NCI-H226 (cell line): ENCODE results near the gene HJURP.
"Not testable (repeated sequence)": the region's sequence is repeated elsewhere in the genome, so short reads cannot be mapped to it uniquely, and the experiment has no call there.

Experiments used
- DNase-seq: peaks from one replicate; pipeline ENCODE4 v3.0.0-alpha.2; 2015

HJURP gene, protein sequence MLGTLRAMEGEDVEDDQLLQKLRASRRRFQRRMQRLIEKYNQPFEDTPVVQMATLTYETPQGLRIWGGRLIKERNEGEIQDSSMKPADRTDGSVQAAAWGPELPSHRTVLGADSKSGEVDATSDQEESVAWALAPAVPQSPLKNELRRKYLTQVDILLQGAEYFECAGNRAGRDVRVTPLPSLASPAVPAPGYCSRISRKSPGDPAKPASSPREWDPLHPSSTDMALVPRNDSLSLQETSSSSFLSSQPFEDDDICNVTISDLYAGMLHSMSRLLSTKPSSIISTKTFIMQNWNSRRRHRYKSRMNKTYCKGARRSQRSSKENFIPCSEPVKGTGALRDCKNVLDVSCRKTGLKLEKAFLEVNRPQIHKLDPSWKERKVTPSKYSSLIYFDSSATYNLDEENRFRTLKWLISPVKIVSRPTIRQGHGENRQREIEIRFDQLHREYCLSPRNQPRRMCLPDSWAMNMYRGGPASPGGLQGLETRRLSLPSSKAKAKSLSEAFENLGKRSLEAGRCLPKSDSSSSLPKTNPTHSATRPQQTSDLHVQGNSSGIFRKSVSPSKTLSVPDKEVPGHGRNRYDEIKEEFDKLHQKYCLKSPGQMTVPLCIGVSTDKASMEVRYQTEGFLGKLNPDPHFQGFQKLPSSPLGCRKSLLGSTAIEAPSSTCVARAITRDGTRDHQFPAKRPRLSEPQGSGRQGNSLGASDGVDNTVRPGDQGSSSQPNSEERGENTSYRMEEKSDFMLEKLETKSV

DNA sequence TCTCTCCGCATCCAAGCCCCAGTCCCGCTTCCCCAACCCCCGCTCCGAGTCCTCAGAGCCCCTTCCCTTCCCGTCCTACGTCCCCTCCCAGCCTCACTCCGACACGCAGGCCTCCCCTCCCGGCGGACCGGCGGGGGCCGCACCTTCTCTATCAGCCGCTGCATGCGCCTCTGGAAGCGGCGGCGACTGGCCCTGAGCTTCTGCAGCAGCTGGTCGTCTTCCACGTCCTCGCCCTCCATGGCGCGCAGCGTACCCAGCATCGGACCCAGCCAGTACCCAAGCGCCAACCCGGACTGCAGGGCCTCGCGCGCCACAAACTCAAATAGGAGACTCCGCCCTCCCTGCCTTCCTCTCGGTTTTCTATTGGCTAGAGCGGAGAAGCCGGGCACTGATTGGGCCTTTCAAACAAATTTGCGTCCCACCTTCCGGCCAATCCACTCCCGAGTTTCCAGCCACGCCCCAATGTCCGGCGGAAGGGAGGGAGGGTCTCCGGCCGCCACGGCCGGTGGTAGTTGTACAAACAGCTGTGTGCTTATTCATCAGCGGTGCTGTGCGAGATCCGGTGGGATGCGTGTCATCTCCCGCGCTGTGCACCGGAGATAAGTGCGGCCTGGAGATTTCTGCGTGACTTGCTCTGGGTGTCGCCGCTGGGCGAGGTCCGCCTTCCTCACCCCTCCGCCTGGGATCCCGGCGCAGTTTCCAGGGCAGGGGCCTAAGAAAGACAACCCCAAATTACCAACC, at the start of gene HJURP:
Gene HJURP (minus strand): TSS at position 295 of the 741 bp plus-strand sequence. CDS start 35 bp downstream, at position 260.
- peak; percentile 92 for DNase-seq

DNA sequence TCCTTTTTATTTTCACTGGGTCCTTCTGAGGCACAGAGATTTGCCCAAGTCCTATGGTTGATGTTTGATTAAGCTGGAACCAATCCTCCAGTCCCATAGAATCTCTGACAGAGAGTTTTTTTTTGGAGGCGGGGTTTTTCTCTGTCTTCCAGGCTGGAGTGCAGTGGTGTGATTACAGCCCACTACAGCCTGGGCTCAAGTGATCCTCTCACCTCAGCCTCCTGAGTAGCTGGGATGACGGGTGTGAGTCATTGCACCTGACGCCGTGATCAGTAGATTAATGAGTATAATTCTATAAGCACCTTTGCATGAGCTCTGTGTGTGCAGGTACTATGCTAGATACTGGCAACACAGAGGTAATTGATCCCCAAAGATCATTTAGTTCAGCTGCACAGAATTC, 47.5 kb upstream of the HJURP start:
- no peak for DNase-seq

DNA sequence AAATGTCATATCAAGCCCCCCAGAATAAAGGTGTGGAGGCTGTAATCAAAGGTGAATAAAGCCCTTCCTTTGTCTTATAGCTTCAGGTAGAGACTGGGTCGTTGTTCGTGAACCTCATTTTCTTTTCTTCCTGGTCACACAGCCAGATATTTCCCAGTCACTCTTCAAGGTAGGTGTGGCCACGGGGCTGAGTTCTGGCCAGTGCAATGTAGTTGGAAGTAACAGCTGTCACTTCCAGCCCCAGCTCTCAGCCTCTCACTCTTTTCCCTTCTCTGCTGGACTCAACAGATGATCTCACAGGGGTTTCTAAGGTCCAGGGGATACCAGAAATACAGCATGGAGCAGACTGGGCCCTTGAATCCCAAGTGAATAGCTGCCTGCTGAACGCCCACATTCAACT, 47.0 kb upstream of the HJURP start:
- DNase-seq, result no peak

DNA sequence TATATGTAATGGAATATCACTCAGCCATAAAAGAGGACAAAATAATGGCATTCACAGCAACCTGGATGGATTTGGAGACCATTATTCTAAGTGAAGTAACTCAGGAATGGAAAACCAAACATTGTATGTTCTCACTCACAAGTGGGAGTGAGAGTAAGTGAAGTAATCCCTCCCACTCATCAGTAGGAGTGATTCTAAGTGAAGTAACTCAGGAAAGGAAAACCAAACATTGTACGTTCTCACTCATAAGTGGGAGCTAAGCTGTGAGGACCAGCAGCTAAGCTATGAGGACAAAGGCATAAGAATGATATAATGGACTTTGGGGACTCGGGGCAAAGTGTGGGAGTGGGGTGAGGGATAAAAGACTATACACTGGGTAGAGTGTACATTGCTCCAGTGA, 41.9 kb upstream of the HJURP start:
- peak; percentile 15 for DNase-seq

DNA sequence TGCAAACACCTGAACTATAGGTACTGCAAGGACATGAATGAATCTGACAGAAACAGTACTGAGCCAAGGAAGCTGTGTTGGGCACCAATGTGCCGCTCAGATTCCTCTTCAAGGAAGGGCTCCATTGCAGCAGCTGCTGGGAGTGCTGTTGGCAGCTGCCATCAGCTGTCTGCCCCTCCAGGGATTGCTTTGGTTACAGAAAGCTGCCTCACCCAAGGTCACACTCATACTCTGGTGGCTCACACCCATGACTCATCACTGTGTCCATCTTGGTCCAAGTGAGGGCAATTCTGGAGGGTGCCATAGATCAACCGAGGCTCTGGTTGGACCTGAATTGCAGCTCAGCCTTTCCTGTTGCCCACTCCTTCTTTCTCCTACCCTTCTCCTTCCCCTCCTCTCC, 38.5 kb upstream of the HJURP start:
- no peak for DNase-seq

DNA sequence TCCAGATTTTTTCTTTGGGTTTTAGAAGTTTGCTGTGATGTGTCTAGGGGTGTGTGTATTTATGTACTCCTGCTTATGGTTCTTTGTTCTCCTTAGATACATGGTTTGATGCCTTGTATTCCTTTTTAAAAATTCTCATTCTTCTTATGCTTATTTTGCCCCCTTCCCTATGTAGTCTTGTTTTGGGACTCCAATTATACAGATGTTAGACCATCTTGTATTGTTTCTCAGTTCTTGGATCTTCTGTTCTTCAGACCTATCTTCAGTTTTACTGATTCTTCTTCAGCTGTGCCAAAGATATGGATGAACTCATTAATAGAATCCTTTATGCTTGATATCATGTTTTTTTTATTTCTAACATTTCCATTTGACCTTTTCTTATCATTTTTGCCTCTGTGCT, 28.0 kb upstream of the HJURP start:
- no peak for DNase-seq

DNA sequence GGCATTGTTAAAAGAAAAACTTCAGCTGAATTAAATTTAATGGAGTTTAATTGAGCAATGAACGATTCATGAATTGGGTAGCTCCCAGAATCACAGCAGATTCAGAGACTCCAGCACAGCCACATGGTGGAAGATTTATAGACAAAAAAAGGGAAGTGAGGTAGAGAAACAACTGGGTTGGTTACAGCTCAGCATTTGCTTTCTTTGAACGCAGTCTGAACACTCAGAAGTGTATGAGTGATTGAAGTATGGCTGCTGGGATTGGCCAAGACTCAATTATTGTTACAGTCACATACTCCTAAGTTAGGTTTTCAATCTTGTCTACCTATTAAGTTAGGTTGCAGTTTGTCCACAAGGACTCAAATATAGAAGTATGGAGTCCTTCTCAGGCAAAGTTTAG, 17.8 kb upstream of the HJURP start:
- not testable (repeated sequence) for DNase-seq

DNA sequence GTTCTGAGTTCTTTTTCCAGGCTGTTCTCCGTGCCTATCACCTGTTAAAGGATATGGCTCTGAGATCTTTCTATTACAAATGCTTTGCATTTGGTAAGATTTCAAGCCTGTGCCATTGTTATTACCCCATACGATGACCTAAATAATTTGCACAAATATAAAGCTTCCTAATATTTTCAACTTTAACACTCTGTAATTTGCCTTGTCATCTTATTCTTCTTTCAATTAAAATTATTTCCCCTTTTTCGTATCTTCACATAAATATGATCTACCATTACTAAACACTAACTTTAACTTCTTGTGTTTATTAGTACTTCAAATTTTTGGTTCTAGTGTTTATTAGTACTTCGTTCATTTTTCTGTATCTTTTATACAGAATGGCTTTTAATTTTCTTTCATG, 17.1 kb upstream of the HJURP start:
- no peak for DNase-seq

DNA sequence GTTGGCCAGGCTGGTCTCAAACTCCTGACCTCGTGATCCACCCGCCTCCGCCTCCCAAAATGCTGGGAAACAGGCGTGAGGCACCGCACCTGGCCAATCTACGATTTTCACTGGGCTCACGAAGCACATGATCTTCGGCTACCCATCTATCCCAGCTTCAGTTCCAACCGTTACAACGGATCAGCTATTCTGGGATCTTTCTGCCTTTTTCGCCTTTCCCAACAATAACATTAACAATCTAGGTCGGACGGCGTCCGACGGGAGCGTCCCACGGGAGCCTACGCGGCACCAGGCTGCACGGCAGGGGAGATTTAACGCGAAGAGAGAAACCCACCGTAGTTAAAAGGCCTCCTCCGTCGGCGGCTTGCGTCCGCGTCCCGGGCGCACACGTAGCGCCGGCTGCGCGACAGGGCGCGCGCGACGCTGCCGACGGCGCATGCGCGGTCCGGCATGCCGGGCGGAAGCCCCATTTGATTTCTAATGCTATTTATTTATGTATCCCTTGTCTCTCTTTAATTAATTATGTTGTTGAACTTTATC, 13.7 kb upstream of the HJURP start, which contains the start of gene MSL3B:
Gene MSL3B (minus strand): TSS at position 394 of the 540 bp plus-strand sequence.
- DNase-seq, result peak; percentile 10

DNA sequence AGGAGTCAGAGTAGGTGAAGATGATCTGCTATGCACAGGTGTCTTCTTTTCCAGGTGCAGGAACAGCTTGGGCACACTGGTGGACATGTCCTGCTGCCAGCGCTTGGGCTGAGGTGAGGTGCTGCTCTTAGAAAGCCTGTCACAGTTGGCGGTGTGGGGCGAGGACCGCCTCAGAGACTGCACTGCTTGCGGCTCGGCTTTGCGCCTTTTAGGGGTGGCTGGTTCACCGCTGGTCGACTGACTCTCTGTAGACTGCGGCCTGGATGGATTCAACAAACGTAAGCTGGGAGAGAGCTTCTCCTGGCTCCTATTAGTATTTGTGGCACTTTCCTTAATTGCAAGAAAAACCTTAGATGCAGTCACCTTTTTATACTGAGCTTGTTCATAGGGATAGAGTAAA, 12.1 kb upstream of the HJURP start:
- DNase-seq, result no peak

DNA sequence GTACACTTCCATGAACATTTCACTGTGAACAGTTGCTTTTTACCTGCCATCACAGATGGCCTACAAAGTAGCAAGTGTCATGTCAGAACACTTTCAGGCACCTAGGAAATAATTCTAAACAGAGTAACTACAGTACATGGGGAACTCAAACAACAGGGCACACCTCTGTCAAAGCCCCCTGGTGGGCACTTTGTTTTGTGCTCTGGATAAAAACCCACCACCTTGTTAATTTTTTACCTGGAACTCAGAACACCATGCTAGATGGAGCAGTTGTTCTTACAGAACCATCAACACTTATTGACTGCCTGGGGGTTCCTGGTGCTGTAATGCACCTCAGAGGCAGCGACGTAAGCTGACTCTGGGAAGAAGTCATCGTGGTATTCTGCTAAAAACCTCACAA, 11.5 kb upstream of the HJURP start:
- DNase-seq, result no peak

DNA sequence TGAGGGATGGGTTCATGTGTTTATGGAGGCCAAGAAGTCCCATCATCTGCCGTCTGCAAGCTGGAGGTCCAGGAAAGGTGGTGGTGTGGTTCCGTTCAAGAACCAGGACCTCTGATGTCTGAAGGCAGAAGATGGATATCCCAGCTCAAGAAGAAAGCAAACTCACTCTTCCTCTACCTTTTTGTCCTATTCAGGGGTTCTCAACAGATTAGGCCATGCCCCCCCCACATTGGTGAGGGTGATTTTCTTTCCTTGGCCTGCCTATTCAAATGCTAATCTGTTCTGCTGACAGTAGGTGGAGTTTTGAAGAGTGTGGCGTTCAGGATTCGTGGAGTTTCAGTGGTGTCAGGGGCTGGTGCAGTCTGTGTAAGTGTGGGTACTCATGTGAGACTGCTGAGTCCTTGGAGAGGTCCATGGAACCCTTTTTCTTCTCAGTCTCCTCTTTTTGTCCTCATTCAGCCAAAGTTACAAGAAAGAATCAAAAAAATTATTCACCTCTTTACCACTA, 8.0 kb upstream of the HJURP start:
- DNase-seq, result no peak

DNA sequence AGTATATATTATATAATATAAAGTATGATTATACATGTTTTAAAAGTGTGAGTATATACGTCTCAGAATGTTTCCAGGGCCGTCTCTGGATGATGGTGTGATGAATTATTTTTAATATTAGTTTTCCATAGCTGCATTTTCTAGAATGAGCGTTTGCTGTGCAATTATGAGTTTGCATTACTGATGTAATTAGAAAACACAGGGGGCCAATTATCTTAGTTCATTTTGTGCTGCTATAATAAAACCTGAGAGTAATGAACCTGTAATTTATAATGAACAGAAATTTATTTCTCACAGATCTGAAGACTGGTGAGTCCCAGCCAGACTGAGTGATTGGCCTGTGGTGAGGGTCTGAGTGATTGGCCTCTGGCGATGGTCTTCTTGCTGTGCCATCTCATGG, 4.0 kb upstream of the HJURP start:
- DNase-seq, result no peak

DNA sequence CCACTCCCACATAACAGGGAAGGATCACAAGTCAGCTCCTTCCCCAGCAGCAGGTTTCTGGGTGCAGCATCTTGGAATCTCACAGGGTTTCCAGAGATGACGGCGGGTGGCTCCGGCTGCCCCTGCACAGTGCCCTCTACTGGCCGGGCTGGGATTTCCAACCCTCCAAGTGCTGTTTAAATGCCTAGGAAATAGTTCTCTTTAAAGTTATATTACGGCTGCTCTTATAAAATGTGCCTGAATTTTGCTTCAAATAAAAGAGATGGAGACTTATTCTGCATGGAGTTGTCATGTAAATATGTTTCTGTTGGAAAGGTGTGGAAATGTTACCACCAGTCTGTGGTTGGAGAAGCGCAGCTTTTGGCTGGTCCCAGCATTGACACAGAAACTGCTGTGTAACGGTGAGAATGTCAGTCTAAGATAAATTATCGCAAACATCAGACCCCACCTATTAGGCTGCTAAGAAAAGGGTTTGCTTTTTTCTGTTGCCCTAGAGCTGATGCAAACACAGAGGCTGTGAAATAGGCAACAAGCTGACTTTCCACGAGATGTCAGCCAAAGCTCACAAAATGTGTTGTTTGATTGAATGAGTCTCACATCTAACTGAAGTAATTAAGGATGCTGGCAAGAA, 3.3 kb upstream of the HJURP start:
- peak; percentile 21 for DNase-seq

DNA sequence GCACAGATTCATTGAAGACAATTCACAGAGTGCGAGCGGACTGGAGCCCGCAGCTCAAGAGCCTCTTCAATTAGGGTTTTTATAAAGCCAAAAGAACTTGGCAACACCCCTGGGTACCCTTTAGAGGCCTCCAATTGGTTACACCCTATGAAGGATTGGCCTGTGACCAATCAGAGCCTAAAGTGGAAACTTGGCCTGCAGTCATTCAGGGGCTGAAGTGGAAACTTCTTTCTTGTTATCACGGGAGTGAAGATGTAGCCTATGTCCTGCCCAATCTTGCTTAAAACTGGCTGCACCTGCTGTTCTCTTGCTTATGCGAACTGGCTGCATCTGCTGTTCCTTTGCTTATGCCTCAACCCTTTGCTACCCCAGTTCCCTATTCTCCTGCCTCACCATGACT, 1.8 kb upstream of the HJURP start:
- no peak for DNase-seq

DNA sequence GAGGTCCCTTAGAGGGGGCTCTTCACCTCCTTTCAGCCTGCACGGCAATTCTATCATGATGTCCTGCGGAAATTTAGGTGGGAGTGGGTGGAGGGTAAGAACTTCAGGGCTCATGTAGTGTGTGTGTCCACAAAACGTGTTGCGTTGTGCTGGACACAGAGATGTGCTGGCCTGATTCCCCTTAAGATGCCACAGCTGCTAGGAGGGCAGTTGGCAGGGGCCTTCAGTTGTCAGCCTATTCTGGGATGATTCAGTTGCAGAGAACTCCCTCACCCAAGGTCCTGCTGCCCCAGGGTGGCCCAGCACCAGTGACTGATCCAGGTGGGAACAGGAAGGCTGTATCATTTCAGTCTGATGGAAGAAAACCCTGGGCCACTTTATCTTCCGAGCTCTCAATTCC, 1.0 kb upstream of the HJURP start:
- no peak for DNase-seq

DNA sequence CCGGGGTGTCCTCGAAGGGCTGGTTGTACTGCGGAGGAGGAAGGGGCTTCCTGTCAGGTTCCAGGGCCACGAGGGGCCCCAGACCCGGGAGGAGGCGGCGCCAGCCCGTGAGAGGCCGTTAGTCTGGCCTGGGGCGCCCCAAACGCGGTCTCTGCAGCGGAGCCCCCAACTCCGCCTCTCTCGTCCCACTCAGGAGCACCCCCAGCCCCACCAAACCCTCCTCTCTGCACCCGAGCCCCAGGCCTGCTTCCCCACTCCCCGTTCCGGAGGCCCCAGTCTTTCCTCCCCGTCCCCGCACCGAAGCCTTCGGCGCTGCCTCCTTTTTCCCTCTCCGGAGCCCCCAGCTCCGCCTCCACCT, 473 bp downstream of the HJURP start:
- DNase-seq, result no peak

DNA sequence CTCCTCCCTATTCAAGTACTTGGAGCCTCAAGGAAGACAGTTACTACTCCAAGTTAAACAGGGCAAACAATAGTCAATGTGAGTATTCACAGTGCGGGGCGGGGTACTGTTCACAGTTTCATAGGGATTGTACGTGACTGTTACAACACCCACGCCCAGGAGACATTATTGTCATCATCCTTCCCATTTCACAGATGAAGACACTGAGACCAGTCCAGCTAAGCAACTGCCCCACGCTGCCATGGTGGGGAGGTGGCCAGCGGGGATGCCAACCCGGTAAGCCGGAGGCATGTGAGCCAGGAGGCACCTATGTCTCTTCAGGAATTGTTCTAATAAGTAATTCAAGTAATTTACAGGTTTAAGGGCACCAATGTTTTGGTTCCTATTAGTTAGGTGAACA, 982 bp downstream of the HJURP start:
- DNase-seq, result no peak

DNA sequence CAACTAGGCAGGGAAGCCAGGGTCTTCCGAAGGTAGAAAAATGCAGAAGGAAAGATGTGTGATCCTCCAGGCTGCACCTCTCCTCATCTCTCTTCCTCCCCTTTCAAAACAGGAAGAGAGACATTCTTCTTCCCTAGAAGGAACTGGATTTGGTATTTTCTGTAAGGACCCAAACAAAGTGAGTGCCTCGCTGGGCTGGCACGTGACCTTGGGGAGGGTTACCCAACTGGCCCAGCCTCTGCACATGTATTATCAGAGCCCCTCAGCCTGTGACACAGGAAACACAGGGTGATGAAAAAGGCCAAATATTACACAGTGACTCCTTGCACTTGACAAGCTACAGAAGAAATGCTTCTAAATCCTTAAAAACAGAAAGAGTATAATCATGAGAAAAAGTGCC, 2.3 kb downstream of the HJURP start:
- DNase-seq, result no peak

DNA sequence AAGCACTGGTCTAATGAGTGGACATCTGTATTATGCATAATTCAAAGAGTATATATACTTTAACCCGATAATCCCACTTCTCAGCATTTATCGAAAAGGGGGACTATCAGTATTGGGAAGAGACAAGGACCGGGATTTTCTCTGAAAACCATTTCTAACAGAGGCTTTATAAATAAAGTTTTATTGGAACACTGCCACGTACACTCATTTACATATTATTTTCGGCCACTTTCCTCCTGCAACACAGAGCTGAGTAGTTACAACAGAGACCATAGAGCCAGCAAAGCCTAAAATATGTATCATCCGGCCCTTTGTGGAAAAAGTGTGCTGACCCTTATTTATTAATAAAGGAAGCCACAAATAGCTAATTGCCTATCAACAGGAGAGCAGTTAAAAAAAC, 3.2 kb downstream of the HJURP start:
- no peak for DNase-seq

DNA sequence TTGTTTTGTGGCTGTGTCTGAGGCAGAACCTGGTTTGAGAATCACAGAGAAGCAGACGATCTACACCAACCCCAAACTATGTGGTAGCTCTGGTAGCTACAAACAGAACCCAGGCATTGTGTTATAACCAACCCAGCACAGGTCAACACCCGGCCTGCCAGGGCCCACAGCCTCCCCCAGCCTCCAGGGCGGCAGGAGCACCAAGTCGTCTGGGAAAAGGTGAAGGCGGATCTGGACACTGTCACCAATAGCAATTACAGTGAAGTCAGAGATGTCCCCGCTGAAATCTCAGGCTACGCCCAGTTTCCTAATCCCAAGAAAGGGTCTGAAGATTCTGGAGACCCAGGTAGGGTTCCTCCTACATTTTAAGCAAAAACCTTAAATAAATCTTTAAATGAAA, 3.6 kb downstream of the HJURP start:
- DNase-seq, result no peak

DNA sequence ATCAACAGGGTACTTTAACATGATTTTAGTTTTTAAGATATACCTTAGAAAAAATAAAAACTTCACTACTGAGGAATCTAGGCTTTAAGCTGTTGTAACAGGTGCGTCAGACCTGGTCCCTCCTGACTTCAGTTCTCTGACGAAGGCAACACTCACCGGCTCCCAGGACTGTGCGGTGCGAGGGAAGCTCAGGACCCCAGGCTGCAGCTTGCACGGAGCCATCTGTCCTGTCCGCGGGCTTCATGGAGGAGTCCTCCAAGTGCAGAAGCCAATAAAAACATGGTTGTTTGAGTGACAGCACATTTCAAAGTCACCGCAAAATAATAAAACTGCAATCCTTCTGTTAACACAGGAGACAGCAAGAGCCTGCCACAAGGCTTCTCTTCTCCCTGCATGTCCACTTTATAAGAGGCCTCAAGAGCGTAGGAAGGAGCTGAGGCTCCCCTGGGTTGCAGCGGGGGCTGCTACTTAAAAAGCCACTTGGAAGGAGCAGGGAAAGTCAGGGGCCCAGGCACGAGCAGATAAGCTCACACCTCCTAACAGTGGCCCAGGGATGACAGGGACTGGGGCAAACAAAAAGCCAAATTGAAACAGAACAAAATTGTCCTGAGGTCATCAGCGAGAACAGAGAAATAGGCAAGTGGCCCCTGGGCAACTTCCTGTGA, 4.6 kb downstream of the HJURP start:
- no peak for DNase-seq
